ENCODE results near the gene ZNF217.
"Not testable (repeated sequence)": the region's sequence is repeated elsewhere in the genome, so short reads cannot be mapped to it uniquely, and the experiment has no call there.

Gene ZNF217

GRCh38 chr20:53617791-53618489 is 24.3 kb upstream of the ZNF217 start:
- H3K4me2 ChIP-seq (ENCODE audit: low read length): no peak overlapping the region
- H3K27me3 ChIP-seq (ENCODE audit: control insufficient read depth, insufficient read depth, low read length): no peaks in the 10 kb centered on the region
- H3K9ac ChIP-seq (ENCODE audit: low read depth, low read length): no peak overlapping the region
- H3K36me3 ChIP-seq (ENCODE audit: insufficient read depth, low read length): no peaks in the 10 kb centered on the region
- peaks cover 33% of the 10 kb centered on the region for H3K4me1 ChIP-seq (ENCODE audit: control insufficient read depth, insufficient read depth, low read length)
- no peak overlapping the region for H3K4me3 ChIP-seq (ENCODE audit: low read length)
- H3K9me3 ChIP-seq (replicated peaks; ENCODE audit: low read length): no peaks in the 10 kb centered on the region

- H3K27me3 ChIP-seq (ENCODE audit: control insufficient read depth, insufficient read depth, low read length); H3K9me3 ChIP-seq (replicated peaks; ENCODE audit: low read length); H3K4me2 ChIP-seq (ENCODE audit: low read length); H3K4me3 ChIP-seq (ENCODE audit: low read length); H3K36me3 ChIP-seq (ENCODE audit: insufficient read depth, low read length); H3K9ac ChIP-seq (ENCODE audit: low read depth, low read length): not testable (repeated sequence)
- H3K4me1 ChIP-seq (ENCODE audit: control insufficient read depth, insufficient read depth, low read length): peaks cover 31% of the 10 kb centered on the region
These were observed 22.9 kb upstream of the ZNF217 start for GRCh38 chr20:53616489-53616888.

DNA sequence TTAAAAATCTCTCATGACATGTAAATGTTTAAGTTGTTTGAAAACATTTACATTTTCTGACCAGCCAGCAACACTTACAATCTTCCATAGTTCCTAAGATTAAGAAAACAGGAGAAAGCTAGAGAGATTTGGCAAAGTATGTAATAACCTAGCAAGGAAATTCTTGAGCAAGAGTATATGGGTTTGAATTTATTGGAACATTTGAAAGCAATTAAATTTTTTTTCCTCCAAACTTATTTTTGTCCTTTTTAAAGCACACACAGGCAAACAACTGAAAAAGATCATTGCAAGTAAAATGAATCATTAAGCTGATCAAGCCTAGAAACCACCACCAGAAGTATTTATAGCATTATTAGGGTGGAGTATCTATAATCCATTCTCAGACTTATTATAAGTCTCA is 20.1 kb upstream of the ZNF217 start:
- H3K9ac ChIP-seq (ENCODE audit: low read depth, low read length): peak overlapping the region; percentile 54
- H3K36me3 ChIP-seq (ENCODE audit: insufficient read depth, low read length): no peaks in the 10 kb centered on the region
- H3K4me2 ChIP-seq (ENCODE audit: low read length): no peak overlapping the region
- H3K27me3 ChIP-seq (ENCODE audit: control insufficient read depth, insufficient read depth, low read length): no peaks in the 10 kb centered on the region
- peaks cover 54% of the 10 kb centered on the region for H3K4me1 ChIP-seq (ENCODE audit: control insufficient read depth, insufficient read depth, low read length)
- no peak overlapping the region for H3K4me3 ChIP-seq (ENCODE audit: low read length)
- H3K9me3 ChIP-seq (replicated peaks; ENCODE audit: low read length): no peaks in the 10 kb centered on the region

DNA sequence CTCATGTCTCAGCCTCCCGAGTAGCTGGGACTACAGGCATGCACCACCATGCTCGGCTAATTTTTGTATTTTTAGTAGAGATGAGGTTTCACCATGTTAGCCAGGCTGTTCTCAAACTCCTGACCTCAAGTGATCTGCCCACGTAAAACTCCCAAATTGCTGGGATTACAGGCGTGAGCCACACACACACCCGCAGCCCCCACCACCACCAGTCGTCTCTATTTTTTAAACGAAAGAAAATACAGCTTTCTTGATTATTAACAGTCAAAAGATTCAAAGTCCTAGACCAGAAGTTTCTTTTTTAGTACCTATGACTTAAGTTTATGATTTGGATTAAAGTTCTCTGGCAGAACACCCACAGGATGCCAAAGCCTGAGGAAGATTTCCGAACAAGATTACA is 18.6 kb upstream of the ZNF217 start:
- Histone ChIP-seq H3K9ac (ENCODE audit: low read depth, low read length) (peak overlapping the region; percentile 73), H3K4me1 (ENCODE audit: control insufficient read depth, insufficient read depth, low read length) (peaks cover 56% of the 10 kb centered on the region)
- not testable (repeated sequence) for H3K36me3 ChIP-seq (ENCODE audit: insufficient read depth, low read length); H3K27me3 ChIP-seq (ENCODE audit: control insufficient read depth, insufficient read depth, low read length); H3K9me3 ChIP-seq (replicated peaks; ENCODE audit: low read length); H3K4me2 ChIP-seq (ENCODE audit: low read length); H3K4me3 ChIP-seq (ENCODE audit: low read length)

- Histone ChIP-seq H3K4me3 (ENCODE audit: low read length) (no peak overlapping the region), H3K4me1 (ENCODE audit: control insufficient read depth, insufficient read depth, low read length) (peaks cover 58% of the 10 kb centered on the region), H3K9ac (ENCODE audit: low read depth, low read length) (peak overlapping the region; percentile 73), H3K9me3 (replicated peaks; ENCODE audit: low read length) (no peaks in the 10 kb centered on the region), H3K27me3 (ENCODE audit: control insufficient read depth, insufficient read depth, low read length) (no peaks in the 10 kb centered on the region), H3K4me2 (ENCODE audit: low read length) (peak overlapping the region; percentile 64), H3K36me3 (ENCODE audit: insufficient read depth, low read length) (no peaks in the 10 kb centered on the region)
These were observed 17.8 kb upstream of the ZNF217 start for GRCh38 chr20:53611449-53611894.

- H3K4me3 ChIP-seq (ENCODE audit: low read length): no peak overlapping the region
These were observed 16.1 kb upstream of the ZNF217 start for GRCh38 chr20:53609491-53610445.

DNA sequence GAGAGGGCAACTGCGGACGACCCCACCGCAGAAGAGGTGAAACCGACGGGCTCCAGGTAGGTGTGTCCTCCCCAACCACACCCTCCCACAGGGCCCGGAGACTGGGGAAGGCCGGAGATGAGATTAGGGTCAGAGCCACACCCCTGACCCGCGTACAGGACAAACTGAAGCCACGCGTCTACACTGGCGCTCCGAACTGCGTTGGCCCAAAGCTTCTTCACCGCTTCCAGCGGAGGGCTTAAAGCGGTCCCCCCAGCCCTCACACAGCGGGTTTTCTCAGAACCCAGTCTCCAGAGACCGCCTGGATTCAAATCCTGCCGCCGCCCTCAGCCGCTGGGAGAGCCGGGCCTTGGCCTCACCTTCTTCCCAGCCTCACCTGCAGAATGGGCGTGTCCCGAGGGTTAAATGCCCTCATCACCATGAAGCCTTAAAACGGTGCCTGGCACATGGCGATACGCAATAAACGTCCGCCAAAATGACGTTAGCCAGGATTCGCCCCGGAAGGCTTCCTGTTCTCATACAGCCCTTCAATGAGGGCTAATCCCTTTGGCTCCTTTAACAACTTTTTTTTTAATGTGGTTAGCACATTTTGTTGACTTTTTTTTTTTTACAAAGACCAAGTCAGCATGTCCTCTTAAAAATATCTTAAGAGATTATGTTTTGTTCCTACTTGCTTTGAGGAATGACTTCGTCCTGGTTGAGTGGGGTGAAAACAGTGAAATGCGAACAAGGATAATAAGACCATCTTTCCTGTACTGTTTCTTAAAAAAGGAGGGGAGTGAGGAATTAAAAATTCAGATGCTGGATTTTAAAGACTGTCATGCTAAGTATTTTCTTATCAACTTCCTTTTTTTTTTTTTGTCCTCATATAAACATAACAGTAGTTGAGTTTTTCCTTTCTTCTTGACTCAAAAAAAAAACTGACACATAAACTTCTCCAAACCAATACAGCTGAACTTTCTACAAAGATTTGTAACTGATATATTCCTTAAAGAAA is 15.1 kb upstream of the ZNF217 start:
- H3K4me2 ChIP-seq (ENCODE audit: low read length): peak overlapping the region; percentile 13
- H3K4me1 ChIP-seq (ENCODE audit: control insufficient read depth, insufficient read depth, low read length): peaks cover 56% of the 10 kb centered on the region
- no peak overlapping the region for H3K4me3 ChIP-seq (ENCODE audit: low read length)
- no peaks in the 10 kb centered on the region for H3K27me3 ChIP-seq (ENCODE audit: control insufficient read depth, insufficient read depth, low read length)
- no peaks in the 10 kb centered on the region for H3K9me3 ChIP-seq (replicated peaks; ENCODE audit: low read length)
- peak overlapping the region; percentile 29 for H3K9ac ChIP-seq (ENCODE audit: low read depth, low read length)
- no peaks in the 10 kb centered on the region for H3K36me3 ChIP-seq (ENCODE audit: insufficient read depth, low read length)

More at GRCh38 chr20:53609491-53610445, 16.1 kb upstream of the ZNF217 start:
- H3K4me1 ChIP-seq (ENCODE audit: control insufficient read depth, insufficient read depth, low read length): peaks cover 62% of the 10 kb centered on the region
- peak overlapping the region; percentile 13 for H3K4me2 ChIP-seq (ENCODE audit: low read length)
- no peaks in the 10 kb centered on the region for H3K9me3 ChIP-seq (replicated peaks; ENCODE audit: low read length)
- no peaks in the 10 kb centered on the region for H3K27me3 ChIP-seq (ENCODE audit: control insufficient read depth, insufficient read depth, low read length)
- H3K9ac ChIP-seq (ENCODE audit: low read depth, low read length): peak overlapping the region; percentile 29
- H3K36me3 ChIP-seq (ENCODE audit: insufficient read depth, low read length): no peaks in the 10 kb centered on the region

GRCh38 chr20:53608071-53608455 is 14.4 kb upstream of the ZNF217 start:
- H3K4me1 ChIP-seq (ENCODE audit: control insufficient read depth, insufficient read depth, low read length): peaks cover 49% of the 10 kb centered on the region
- H3K27me3 ChIP-seq (ENCODE audit: control insufficient read depth, insufficient read depth, low read length): no peaks in the 10 kb centered on the region
- H3K9me3 ChIP-seq (replicated peaks; ENCODE audit: low read length): no peaks in the 10 kb centered on the region
- H3K4me3 ChIP-seq (ENCODE audit: low read length): no peak overlapping the region
- no peaks in the 10 kb centered on the region for H3K36me3 ChIP-seq (ENCODE audit: insufficient read depth, low read length)
- H3K9ac ChIP-seq (ENCODE audit: low read depth, low read length): no peak overlapping the region
- no peak overlapping the region for H3K4me2 ChIP-seq (ENCODE audit: low read length)

- no peak overlapping the region for H3K4me2 ChIP-seq (ENCODE audit: low read length)
- peaks cover 36% of the 10 kb centered on the region for H3K4me1 ChIP-seq (ENCODE audit: control insufficient read depth, insufficient read depth, low read length)
These were observed 12.8 kb upstream of the ZNF217 start for GRCh38 chr20:53606364-53606985.

DNA sequence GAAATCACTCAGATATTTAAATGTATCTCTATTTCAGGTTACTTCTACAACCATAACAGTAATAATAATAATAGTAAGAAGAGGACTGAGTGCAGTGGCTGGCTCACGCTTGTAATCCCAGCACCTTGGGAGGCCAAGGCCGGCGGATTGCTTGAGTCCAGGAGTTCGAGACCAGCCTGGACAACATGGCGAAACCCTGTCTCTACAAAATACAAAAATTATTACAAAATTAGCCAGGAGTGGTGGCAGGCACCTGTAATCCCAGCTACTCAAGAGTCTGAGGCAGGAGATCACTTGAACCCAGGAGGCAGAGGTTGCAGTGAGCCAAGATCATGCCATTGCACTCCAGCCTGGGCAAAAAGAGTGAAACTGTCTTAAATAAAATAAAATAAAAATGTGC is 11.8 kb upstream of the ZNF217 start:
- not testable (repeated sequence) for H3K9me3 ChIP-seq (replicated peaks; ENCODE audit: low read length); H3K9ac ChIP-seq (ENCODE audit: low read depth, low read length); H3K36me3 ChIP-seq (ENCODE audit: insufficient read depth, low read length); H3K4me3 ChIP-seq (ENCODE audit: low read length); H3K4me2 ChIP-seq (ENCODE audit: low read length); H3K27me3 ChIP-seq (ENCODE audit: control insufficient read depth, insufficient read depth, low read length)
- peaks cover 25% of the 10 kb centered on the region for H3K4me1 ChIP-seq (ENCODE audit: control insufficient read depth, insufficient read depth, low read length)

More at GRCh38 chr20:53606364-53606985, 12.8 kb upstream of the ZNF217 start:
- H3K36me3 ChIP-seq (ENCODE audit: insufficient read depth, low read length): no peaks in the 10 kb centered on the region
- no peak overlapping the region for H3K9ac ChIP-seq (ENCODE audit: low read depth, low read length)
- no peak overlapping the region for H3K4me3 ChIP-seq (ENCODE audit: low read length)
- H3K9me3 ChIP-seq (replicated peaks; ENCODE audit: low read length): no peaks in the 10 kb centered on the region
- H3K27me3 ChIP-seq (ENCODE audit: control insufficient read depth, insufficient read depth, low read length): no peaks in the 10 kb centered on the region

Data from skeletal muscle satellite cell (primary cell).